Stimulated activated CD4-positive, alpha-beta T cell treated with anti-CD3 and anti-CD28 coated beads, Interleukin-12 subunit alpha, Interleukin-12 subunit beta, amount 100 ng/mL, for 24 hours (primary cell): ENCODE measurements around the gene AJM1.
"Not testable (repeated sequence)": the region's sequence is repeated elsewhere in the genome, so short reads cannot be mapped to it uniquely, and the experiment has no call there.

Experiments
- DNase-seq, 2 experiments: peaks; one replicate each; pipeline ENCODE4 v3.0.0-alpha.2; 2020; ENCODE audit warnings: low read depth in 2 of 2

Gene AJM1

DNA sequence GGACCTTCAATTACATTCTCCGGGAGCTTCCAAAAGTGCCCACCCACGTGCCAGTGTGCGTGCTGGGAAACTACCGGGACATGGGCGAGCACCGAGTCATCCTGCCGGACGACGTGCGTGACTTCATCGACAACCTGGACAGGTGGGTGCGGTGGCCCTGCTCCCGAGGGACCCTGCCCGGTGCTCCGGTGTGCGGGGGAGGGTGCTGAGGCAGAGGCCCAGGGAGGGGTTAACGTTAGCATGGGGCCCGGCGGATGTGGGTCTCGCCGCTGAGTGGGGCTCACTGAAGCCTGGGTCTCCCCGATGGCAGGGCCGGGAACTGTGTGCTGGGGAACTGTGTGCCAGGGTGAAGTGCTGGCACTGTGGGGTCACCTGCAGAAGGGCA lies 10.6 kb upstream of the AJM1 start:
- DNase-seq = no peak

DNA sequence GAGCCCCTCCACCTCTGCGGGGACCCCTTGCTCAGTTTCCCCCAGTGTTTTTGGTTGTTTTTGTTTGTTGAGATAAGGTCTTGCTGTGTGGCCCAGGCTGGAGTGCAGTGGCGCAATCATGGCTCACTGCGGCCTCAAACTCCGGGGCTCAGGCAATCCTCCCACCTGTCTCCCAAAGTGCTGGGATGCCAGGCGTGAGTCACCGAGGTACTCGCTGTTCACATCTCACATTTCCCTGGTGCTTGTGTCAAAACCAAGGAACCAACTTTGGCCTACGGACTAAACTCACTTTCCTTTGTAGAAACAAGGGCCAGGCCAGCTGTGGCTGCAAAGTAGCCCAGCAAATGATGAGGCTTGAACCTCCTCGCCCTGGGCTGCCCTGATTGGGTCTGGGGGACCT lies 9.7 kb upstream of the AJM1 start:
- no peak for DNase-seq

- not testable (repeated sequence) for DNase-seq
These were observed 8.8 kb upstream of the AJM1 start for GRCh38 chr9:136833381-136834048.

DNA sequence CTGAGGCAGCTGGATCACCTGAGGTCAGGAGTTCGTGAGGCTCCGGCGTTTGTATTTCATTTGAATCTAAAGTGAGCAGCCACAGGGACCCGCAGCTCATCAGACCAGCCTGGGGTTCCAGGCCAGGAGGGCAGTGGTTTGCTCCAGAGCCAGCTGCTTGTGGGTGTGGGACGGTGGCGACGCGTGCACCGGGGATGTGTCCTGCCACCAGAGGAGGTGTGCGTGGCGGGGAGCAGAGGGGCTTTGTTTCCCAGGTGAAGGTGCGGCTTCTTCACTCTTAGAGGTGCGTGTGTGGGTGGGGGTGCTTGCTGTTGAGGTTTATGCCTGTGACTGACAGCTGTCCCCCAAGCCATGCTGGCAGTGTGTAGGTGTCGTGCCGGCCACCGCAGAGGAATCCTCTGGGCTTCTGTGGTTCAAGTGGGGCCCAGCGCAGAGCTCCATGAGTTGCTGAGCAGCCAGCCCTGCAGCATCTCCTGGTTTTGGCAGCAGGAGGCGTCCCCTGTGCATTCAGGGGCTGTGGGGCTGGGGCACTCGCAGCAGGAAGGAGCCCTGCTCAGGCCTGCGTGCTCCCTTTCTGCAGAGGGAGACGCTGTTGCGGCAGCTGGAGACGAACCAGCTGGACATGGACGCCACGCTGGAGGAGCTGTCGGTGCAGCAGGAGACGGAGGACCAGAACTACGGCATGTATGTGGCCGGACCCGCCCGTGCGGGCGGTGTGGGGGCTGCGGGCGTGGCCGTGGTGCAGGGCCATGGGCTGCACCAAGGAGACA lies 6.9 kb upstream of the AJM1 start:
- no peak for DNase-seq

DNA sequence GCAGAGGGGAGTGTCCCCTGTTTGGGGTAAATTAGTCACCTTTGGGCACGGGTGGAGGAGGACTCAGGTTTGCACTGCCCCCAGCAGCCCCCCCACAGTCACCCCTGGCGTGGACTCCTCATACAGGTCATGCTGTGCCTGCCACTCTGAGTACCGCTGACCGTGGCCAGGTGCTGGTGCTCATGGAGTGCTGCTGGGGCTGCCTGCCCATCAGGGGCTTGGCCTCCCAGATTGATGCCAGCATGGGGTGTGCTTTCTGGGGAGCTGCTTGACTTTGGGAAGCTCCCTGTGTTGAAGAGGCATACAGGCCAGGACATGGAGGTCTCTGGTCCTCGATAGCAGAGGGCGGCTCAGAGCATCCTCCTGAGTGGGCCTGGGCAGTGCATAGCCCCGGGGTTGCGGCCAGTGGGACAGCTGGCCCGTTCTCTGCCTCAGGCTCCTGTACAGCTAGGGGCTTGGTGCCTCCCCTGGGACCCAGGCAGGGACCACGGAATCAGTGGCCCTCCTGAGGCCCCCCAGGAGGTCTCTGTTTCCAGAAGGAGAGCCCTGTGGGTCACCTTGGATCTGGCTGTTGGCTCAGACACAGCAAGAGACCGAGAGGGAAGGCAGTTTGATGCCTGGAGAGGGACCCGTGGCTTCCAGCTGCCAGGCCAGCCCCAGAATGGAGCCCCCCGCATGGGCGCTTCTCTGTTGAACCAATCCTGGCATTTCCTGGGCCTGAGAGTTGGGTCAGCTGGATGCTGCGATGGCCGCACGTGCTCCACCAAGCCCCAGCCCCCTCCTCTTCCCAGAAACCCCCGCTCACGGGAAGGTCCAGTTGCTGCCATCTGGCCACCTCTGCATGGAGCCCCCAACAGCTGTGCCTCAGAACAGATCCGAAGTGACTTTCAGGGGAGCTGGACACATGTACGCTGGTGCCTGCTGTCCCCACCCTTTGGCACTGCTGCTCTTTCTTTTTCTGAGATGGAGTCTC lies 6.1 kb upstream of the AJM1 start:
- DNase-seq = no peak

DNA sequence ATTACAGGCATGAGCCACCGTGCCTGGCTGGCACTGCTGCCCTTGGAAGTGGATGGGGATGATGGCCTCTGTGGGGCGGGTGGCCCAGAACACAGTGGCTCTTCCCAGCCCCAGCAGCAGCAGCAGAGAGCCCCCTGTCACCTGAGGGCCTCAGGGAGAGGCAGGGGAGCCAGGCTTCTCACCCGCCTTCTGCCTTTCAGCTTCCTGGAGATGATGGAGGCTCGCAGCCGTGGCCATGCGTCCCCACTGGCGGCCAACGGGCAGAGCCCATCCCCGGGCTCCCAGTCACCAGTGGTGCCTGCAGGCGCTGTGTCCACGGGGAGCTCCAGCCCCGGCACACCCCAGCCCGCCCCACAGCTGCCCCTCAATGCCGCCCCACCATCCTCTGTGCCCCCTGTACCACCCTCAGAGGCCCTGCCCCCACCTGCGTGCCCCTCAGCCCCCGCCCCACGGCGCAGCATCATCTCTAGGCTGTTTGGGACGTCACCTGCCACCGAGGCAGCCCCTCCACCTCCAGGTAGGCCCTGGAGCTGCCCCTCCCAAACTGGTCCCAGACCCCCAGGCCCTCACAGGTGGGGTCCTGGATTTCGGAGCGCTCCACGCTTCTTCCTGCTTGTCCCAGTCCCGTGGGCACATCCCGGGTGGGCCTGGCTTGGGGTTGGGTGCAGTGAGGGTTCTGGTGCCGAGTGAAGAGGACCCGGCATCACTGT lies 5.0 kb upstream of the AJM1 start:
- no peak for DNase-seq

DNA sequence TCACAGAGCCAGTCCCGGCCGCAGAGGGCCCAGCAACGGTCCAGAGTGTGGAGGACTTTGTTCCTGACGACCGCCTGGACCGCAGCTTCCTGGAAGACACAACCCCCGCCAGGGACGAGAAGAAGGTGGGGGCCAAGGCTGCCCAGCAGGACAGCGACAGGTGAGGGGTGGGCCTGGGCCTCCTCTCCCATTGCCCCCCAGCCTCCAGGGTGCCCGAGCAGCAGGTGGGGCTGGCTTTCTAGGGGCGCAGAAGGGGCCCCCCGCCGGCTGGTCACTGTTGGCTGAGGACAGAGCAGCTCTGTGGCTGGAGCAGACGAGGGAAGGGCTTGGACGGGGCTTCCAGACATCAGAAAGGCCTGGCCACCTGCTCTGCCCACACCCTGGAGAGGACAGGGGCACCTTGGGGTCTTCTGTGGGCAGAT lies 4.4 kb upstream of the AJM1 start:
- DNase-seq = not testable (repeated sequence)

GRCh38 chr9:136838314-136839228 lies 3.7 kb upstream of the AJM1 start:
- no peak for DNase-seq

DNA sequence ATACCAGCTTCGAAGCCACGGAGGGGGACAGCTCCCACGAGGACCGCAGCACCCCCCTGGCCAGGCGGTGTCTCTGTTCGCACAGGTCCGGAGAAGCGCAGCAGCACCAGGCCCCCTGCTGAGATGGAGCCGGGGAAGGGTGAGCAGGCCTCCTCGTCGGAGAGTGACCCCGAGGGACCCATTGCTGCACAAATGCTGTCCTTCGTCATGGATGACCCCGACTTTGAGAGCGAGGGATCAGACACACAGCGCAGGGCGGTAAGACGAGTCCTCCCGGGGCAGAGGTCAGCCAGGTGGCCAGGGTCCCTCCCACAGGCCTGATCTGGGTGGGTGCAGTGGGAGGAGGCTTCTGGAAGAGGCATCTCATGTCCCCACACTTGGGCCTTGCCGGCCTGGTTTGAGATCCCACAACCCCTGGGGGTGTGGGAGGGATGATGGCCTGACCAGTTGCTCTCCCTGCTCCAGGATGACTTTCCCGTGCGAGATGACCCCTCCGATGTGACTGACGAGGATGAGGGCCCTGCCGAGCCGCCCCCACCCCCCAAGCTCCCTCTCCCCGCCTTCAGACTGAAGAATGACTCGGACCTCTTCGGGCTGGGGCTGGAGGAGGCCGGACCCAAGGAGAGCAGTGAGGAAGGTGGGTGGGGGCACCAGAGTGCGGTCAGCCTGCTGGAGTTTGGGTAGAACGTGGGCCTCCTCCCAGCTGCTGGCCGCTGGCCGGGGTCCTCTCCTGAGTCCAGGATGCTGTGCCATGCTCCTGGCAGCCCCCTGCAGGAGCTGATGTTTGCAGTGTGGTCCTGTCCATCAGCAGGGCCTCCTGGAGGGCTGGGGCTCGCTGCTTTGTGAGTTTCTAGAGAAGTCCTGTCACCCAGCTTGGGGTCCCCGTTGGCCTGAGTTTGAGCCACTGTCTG lies 2.8 kb upstream of the AJM1 start:
- DNase-seq = no peak

- DNase-seq = no peak
These were observed 2.0 kb upstream of the AJM1 start for GRCh38 chr9:136840140-136840876.

DNA sequence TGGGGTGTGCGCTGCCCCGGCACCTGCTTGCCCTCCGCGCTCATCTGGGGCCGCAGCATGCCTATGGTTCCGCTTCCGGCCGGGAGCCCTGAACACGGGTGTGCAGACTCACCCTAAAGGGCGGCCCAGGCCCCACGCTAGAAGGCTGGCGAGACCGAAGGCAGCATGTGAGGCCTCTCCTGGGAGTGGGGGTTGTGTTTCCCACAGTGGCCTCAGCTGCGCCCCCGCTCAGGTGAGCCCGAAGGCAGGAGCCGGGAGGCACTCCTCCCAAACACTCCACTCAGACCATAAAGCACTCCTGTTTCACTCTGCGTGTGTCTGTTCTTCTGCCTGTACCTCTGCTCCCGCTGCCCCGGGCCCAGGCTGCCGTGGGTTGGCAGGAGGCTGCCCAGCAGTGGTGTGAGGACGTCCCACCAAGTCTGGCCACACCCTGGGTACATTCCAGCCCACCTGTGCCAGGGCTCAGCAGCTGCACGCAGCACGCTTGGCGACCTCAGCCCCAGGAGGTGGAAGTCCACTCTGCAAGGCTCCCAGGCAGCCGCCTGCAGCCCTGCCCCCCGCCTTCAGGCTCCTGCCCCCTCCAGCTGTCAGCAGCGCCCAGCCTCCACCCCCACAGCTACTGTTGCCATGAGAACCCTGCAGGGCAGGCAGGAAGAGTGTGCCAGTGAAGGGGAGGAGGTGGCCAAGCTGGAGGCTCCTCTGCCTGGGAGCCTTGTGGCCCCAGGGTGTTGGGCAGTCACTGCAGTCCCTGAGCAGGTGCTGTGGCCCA lies 1.2 kb upstream of the AJM1 start:
- DNase-seq = no peak

DNA sequence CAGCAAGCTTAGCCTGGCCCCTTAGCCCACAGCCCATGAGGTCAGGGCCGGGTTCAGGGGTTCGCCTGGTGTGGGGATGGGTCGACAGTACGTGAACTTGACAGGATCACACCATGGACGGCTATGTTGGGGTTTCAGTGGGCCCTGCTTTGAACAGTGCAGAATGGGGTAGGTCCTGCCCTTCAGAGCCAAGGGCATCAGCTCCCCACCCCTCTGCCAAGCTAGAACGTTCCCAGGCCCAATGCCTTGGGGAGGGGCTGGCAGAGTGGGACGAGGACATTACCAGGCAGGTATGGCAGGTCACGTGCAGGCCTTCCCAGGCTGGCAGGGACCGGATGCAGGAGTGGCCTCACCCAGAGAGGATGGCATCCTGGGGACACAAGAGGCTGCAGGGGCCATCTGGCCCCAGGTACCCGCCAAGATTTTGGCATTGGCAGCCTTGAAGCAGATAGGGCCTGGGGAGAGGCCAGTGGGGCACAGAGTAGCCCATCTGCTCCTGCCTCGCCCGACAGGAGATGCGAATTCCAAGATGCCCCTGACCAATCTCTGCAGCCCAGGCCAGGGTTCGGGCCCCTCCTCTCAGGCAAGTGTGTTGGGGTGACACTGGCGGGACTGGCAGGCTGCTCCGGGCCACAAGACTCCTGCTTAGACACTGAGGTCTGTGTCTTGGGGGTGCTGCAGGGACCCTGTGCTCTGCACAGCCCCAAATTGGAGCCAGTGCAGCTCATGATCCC lies 465 bp upstream of the AJM1 start:
- DNase-seq = not testable (repeated sequence)

- DNase-seq = not testable (repeated sequence)
These were observed 1.0 kb downstream of the AJM1 start for GRCh38 chr9:136843159-136843800.

GRCh38 chr9:136843801-136844740 lies 1.8 kb downstream of the AJM1 start:
- DNase-seq = peak in 1 of 2 experiments; percentile 60

DNA sequence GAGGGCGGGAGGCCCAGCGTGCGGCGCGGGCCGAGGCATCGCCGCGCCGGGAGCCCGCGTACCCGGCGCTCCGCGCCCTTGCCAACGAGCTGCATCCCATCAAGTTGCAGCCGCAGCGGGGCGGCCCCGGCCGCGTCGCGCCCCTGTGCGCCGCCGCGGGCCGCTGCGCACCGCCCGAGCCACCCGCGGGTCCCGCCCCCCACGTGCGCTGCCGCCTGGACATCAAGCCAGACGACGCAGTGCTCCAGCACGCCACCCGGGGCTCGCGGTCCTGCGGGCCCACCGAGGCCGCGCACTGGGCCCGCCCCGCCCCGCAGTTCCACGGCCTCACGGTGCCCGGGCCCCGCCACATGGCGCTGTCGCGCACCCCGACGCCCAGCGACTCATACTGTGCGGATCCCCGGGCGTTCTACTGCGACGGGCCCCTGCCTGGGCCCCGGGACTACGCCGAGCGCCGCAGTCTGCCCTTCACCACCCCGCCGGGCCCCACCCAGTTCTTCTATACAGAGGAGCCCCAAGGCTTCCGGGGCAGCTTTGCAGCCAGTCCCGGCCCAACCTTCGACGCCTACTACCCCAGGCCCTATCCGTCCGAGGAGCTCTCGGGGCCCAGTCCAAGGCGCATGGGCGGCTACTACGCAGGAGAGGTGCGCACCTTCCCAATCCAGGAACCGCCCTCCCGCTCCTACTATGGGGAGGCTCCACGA lies 2.6 kb downstream of the AJM1 start:
- DNase-seq = no peak
